OCI-M2 (cell line): Measurements from ENCODE around the gene GNG10.
"Not testable (repeated sequence)": the region's sequence is repeated elsewhere in the genome, so short reads cannot be mapped to it uniquely, and the experiment has no call there.

Source experiments
- DNase-seq: peaks from one replicate; lab custom pipeline; 2025; ENCODE audit not compliant: unreplicated experiment; lab: John Stamatoyannopoulos, UW

The GNG10 gene

GRCh38 chr9:111649016-111649415, 12.4 kb upstream of the GNG10 start:
- no peak for DNase-seq

GRCh38 chr9:111657051-111657450, 4.4 kb upstream of the GNG10 start:
- no peak for DNase-seq

- no peak for DNase-seq
Measured at GRCh38 chr9:111658943-111659342, 2.5 kb upstream of the GNG10 start.

- DNase-seq = no peak
Measured at GRCh38 chr9:111659691-111660090, 1.7 kb upstream of the GNG10 start.

GRCh38 chr9:111661802-111662521, 557 bp downstream of the GNG10 start:
- DNase-seq = no peak

GRCh38 chr9:111662576-111663300, 1.3 kb downstream of the GNG10 start:
- no peak for DNase-seq

- DNase-seq = no peak
Measured at GRCh38 chr9:111663301-111663823, 2.0 kb downstream of the GNG10 start.

- no peak for DNase-seq
Measured at GRCh38 chr9:111668026-111668573, 6.7 kb downstream of the GNG10 start.

GRCh38 chr9:111668601-111669000, 7.2 kb downstream of the GNG10 start:
- not testable (repeated sequence) for DNase-seq

GRCh38 chr9:111674319-111674718, 12.9 kb downstream of the GNG10 start:
- no peak for DNase-seq

- no peak for DNase-seq
Measured at GRCh38 chr9:111676116-111676515, 14.7 kb downstream of the GNG10 start.

- no peak for DNase-seq
Measured at GRCh38 chr9:111678293-111678692, 16.9 kb downstream of the GNG10 start.

- DNase-seq = no peak
Measured at GRCh38 chr9:111679199-111679598, 17.8 kb downstream of the GNG10 start.

- DNase-seq = no peak
Measured at GRCh38 chr9:111683392-111683791, 22.0 kb downstream of the GNG10 start.

- peak; percentile 10 for DNase-seq
Measured at GRCh38 chr9:111691672-111692329, 30.4 kb downstream of the GNG10 start.

- DNase-seq = no peak
Measured at GRCh38 chr9:111696796-111697195, 35.4 kb downstream of the GNG10 start.

- no peak for DNase-seq
Measured at GRCh38 chr9:111700776-111701175, 39.4 kb downstream of the GNG10 start.

- no peak for DNase-seq
Measured at GRCh38 chr9:111704503-111704902, 43.1 kb downstream of the GNG10 start.

- no peak for DNase-seq
Measured at GRCh38 chr9:111711548-111711947, 50.1 kb downstream of the GNG10 start.

GRCh38 chr9:111712369-111712768, 51.0 kb downstream of the GNG10 start:
- DNase-seq = no peak

GRCh38 chr9:111715471-111715870, 54.1 kb downstream of the GNG10 start:
- no peak for DNase-seq
